VCaP (cell line): ENCODE results near the gene NEK6.
"Not testable (repeated sequence)": the region's sequence is repeated elsewhere in the genome, so short reads cannot be mapped to it uniquely, and the experiment has no call there.

ENCODE experiments used
- H3K27ac ChIP-seq: fragments of 450-650 bp; 2 replicates; pipeline ENCODE4 v1.5.1; 2017
- TF ChIP-seq, protein P1 (sequence below): fragments of 450-650 bp; conservative IDR thresholded peaks from 2 replicates; pipeline ENCODE4 v1.5.1; 2017; ENCODE audit warnings: mild to moderate bottlenecking, moderate library complexity

The NEK6 gene

DNA sequence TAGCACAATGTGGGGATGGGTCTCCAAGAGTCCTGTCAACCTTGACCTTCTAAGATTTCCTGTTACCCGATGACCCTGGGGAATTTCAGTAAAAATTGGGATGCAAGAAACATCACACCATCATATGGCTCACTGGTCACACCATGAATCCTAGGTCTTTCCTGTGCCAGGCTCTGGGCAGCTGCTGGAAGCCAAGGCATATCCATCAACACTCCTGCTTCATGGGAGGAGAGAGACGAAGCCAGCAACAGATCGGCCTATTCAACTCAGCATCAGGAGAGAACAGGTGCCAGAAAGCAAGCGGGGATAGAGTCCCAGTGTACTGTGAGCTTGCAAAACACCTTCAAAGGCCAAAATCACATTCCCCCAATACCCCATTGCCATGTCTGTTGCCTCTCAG is 6.5 kb upstream of the NEK6 start:
- TF ChIP-seq, protein P1, sequence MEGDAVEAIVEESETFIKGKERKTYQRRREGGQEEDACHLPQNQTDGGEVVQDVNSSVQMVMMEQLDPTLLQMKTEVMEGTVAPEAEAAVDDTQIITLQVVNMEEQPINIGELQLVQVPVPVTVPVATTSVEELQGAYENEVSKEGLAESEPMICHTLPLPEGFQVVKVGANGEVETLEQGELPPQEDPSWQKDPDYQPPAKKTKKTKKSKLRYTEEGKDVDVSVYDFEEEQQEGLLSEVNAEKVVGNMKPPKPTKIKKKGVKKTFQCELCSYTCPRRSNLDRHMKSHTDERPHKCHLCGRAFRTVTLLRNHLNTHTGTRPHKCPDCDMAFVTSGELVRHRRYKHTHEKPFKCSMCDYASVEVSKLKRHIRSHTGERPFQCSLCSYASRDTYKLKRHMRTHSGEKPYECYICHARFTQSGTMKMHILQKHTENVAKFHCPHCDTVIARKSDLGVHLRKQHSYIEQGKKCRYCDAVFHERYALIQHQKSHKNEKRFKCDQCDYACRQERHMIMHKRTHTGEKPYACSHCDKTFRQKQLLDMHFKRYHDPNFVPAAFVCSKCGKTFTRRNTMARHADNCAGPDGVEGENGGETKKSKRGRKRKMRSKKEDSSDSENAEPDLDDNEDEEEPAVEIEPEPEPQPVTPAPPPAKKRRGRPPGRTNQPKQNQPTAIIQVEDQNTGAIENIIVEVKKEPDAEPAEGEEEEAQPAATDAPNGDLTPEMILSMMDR: no peak
- H3K27ac ChIP-seq: no peak overlapping the region

DNA sequence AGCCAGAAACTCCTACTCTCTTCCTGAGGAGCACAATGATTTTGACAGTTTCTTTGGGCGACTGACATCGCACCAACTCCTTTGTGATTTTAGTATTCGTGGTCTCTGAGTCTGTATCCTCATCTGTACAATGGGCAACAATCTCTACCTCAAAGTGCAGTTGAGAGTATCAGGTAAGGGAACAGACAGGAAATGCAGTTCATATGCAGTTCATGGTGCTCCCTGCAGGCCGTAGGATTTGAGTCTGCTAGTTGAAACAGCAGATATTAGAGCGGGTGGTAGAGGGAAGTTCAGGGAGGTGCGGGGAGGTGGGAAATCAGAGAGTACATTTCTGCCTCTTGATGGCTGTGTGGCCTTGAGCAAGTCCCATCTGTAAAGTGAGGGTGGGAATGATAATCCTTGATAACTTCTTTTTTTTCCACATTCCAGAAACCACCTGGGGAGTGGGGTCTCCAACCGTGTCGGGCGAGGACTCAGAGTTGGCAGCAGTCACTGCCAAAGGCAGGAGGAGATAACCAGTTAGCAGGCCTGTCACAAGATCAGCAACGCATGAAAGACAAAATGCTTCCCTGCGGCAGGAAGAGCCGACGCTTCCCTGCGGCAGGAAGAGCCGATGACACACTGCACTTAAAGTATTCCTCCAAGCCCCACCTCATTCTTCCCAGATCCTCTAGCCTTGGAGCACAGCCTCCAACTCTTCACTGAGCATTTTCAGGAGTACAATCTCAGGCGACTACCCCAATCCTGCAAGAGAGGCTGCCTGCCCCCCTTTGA is 6.0 kb upstream of the NEK6 start:
- H3K27ac ChIP-seq: no peak overlapping the region
- TF ChIP-seq, protein P1: no peak

DNA sequence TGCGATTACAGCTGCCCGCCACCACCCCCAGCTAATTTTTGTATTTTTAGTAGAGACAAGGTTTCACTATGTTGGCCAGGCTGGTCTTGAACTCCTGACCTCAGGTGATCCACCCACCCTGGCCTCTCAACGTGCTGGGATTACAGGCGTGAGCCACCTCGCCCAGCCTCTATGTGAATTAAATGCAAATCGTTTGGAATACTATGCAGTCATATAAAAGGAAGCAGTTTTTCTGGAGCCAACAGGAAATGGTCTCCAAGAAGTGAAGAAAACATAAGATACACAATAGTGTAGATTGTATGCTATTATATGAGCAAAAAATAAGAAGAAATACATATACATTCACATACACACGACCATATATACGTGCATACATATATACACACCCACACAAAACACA is 4.9 kb upstream of the NEK6 start:
- not testable (repeated sequence) for H3K27ac ChIP-seq

DNA sequence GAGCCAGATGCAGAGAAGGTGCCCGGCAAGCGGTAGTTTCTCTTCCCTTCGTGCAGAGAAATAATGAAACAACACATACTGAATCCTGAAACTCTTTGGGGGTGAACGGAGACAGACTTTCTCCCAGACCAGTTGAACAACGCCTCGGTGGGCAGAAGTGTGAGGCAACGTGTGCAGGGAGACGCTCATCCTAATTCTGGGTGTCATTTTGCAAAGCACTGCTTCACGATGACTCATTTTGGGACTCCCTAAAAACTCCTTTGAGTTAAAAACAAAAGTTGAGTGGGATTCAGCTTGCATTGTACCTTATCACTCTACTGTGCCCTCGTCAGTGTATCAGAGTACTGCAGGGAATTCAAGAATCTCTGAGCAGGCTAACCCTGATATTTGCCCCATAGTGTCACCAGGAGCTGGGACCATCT is 3.5 kb upstream of the NEK6 start:
- no peak overlapping the region for H3K27ac ChIP-seq
- TF ChIP-seq, protein P1: no peak

DNA sequence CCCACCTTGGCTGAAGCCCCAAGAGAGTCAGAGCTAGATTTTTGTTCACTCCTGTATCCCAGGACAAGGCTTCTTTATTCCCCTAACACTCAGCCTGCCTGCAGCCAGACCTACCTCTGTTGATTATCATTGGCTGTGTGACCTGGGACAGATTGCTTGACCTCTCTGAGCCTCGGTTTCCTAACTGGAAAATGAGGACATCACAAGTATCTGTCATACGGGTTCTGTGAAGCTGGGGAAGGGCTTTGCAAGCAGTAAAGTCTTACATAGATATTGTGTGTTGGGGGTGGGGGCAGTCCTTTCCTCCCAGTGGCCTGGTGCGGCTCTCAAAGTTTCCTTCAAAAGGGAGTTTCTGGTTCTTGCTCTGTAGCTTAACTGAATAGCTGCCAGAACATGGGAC is 2.5 kb upstream of the NEK6 start:
- no peak overlapping the region for H3K27ac ChIP-seq
- TF ChIP-seq, protein P1: no peak

DNA sequence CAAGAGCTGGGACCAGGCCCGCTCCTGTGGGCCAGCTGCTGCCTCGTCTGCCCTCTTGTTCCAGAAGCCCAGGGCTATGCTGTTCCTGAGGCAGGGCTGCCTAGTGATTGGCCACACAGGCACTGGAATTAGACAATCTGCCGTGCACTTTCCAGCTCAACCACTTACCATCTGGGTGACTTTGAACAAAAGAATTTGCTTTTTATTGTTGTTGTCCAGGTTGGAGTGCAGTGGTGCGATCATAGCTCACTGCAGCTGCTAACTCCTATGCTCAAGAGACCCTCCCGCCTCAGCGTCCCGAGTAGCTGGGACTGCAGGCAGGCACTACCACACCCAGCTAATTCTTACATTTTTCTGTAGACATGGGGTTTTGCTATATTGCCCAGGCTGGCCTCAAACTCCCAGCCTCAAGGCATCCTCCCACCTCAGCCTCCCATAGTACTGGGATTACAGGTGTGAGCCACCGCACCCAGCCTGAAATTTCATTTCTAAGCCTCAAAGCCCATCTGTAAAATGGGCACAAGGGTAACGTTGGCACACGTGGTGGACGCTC is 1.2 kb upstream of the NEK6 start:
- H3K27ac ChIP-seq: no peak overlapping the region
- TF ChIP-seq, protein P1: no peak

DNA sequence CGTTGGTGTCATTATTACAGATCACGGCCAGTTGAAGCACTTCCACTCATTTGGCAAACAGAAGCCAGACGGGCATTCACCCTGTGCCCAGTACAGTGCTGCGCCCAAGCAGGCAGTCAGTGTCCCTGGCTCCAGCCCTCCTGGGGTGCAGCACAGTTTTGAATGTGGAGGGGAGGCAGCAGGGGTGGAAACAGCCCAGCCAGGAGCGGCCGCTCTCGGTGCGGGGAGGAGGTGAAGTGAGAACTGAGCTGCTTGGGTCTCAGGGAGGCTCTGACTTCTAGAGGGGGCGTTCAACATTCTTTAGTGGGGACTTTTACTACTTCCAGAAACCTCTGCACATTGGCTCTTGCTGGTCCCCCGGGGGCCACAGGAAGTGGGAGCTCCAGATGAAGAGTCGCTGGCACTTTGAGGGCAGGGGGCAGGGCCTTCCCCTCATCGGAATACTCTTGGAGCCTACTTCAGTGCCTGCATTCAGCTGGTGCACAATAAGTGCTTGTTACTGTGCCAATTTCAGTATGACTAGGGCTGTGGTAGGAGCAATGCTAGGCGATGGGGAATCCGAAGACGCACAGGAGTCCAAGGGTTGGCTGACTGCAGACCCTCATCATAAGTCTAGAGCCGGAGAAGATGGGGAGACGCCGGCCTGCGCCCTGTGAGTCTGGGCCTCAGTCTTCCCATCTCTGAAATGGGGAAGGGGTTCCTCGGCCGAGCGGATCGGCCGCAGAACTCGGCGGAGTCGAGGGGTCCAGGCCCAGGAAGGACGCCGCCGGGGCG is 492 bp upstream of the NEK6 start:
- peak overlapping the region; percentile 97 for H3K27ac ChIP-seq
- TF ChIP-seq, protein P1: no peak
